Right lobe of liver (tissue), 6 donors: ENCODE results near the gene NCKAP5. TPM values are rescaled to one million over a fixed set of nuclear protein-coding genes. Genes with fewer than 3 reads are reported as not detected.

Source experiments
- ATAC-seq, 4 donors: fragments of 200-7000 bp; cut with Tn5 transposase; one replicate each; pipeline ENCODE4 v1.9.1; 2020; ENCODE audit warnings: mild to moderate bottlenecking in 4 of 4, moderate library complexity in 4 of 4
- DNase-seq, 3 donors: peaks; one replicate each; pipeline ENCODE4 v3.0.0-alpha.2; 2020
- H3K27ac ChIP-seq, 3 donors: fragments of 200-600 bp; one replicate each; pipeline ENCODE4 v1.8.0; 2022
- H3K27me3 ChIP-seq, 2 donors: fragments of 200-600 bp; one replicate each; pipeline ENCODE4 v1.8.0; 2022
- H3K36me3 ChIP-seq, 4 donors: fragments of 200-600 bp; sonication (generic) in 1 of 4; one replicate each; pipeline versions ENCODE4 v1.5.1 to v1.8.0; 2017 to 2022; ENCODE audit warnings: control low read depth in 1 of 4
- H3K4me1 ChIP-seq, 4 donors: fragments of 200-600 bp; sonication (generic) in 1 of 4; one replicate each; pipeline versions ENCODE4 v1.5.1 to v1.8.0; 2017 to 2022; ENCODE audit warnings: control low read depth in 1 of 4
- H3K4me3 ChIP-seq, 3 donors: fragments of 200-600 bp; one replicate each; pipeline ENCODE4 v1.8.0; 2022
- H3K9me3 ChIP-seq, 4 donors: fragments of 200-600 bp; sonication (generic) in 1 of 4; one replicate each; pipeline versions ENCODE4 v1.5.1 to v1.8.0; 2017 to 2022; ENCODE audit warnings: control low read depth in 1 of 4
- CTCF ChIP-seq, 4 donors: fragments of 200-600 bp in 3 of 4; fragments of 450-650 bp in 1 of 4; IDR thresholded peaks; one replicate each; pipeline versions ENCODE4 v1.5.1 to v1.8.0; 2016 to 2022; ENCODE audit warnings: antibody characterized with exemption in 4 of 4, mild to moderate bottlenecking in 2 of 4
- POLR2A ChIP-seq: fragments of 450-650 bp; IDR thresholded peaks from one replicate; pipeline ENCODE4 v1.6.1; 2017; ENCODE audit warnings: antibody characterized with exemption, mild to moderate bottlenecking
- WGBS: methylation state at CpG from one replicate; pipeline ENCODE4 v1.1.6; 2018; ENCODE audit warnings: low coverage, low lambda C conversion rate; ENCODE audit not compliant: insufficient coverage; ENCODE audit errors: missing lambda C conversion rate; 5-methylcytosine and 5-hydroxymethylcytosine counted together
- intact Hi-C, 2 donors: fragments of 100-400 bp; cut with DNase I; formaldehyde crosslinking; loops; one replicate each; pipeline versions ENCODE4 v1.11.2 to v1.14.1; 2022
- total RNA-seq, 6 experiments: library from RNA; depleted of rRNA in 2 of 6; stranded (reverse); fragments of >200 nt in 2 of 6; fragmentation: NEBNext Ultra II Directional in 3 of 6; extraction: Animal tissue kit (Norgen Biotek cat#: 25700) in 3 of 6; gene quantifications; one replicate each; pipeline versions ENCODE4 v1.1.0 to v1.2.4, GENCODE V29; 2016 to 2023
- donor health status: DM: no; HTN: yes; CAD: no.
- donor health status: DM: no; HTN: no; CAD: no.
- donor health status: DM: no; HTN: no; CAD: no.
- donor health status: DM: no; HTN: yes; CAD: no.
- donor health status: DM: no; HTN: yes; CAD: no.

NCKAP5 gene
- total RNA-seq, 6 experiments from 2014 or later = 3.6 to 11.7 (median 6.9) TPM

- no peak for TF ChIP-seq POLR2A
- TF ChIP-seq CTCF (IDR thresholded peaks at IDR 0.05) = no peak
- DNase-seq (no peak), ATAC-seq (no peak)
- H3K27me3 ChIP-seq = no peaks in the 10 kb centered on the region
- intact Hi-C loops = no loop called here
- no peaks in the 10 kb centered on the region for H3K9me3 ChIP-seq
- H3K4me1 ChIP-seq = no peaks in the 10 kb centered on the region
- no peak overlapping the region for H3K4me3 ChIP-seq
- no peaks in the 10 kb centered on the region for H3K36me3 ChIP-seq
- WGBS = 63% methylated on average over 1 of the region's 1 CpG
- no peak overlapping the region for H3K27ac ChIP-seq
Observed at GRCh38 chr2:132779206-132779721, 789.0 kb downstream of the NCKAP5 start.

GRCh38 chr2:132776287-132776686, 792.0 kb downstream of the NCKAP5 start:
- WGBS = 56% methylated on average over 3 of the region's 3 CpGs
- no peak for ATAC-seq

GRCh38 chr2:132774189-132774588, 794.1 kb downstream of the NCKAP5 start:
- WGBS = 14% methylated on average over 2 of the region's 2 CpGs
- DNase-seq = no peak
- Histone ChIP-seq H3K4me3 (no peak overlapping the region), H3K36me3 (no peaks in the 10 kb centered on the region), H3K27ac (no peak overlapping the region), H3K27me3 (no peaks in the 10 kb centered on the region), H3K4me1 (no peaks in the 10 kb centered on the region), H3K9me3 (no peaks in the 10 kb centered on the region)
- TF ChIP-seq POLR2A (no peak), CTCF (IDR thresholded peaks at IDR 0.05) (no peak)
- intact Hi-C loops = no loop called here
- peak in 1 of 4 donors; percentile 30 for ATAC-seq

More at GRCh38 chr2:132776287-132776686, 792.0 kb downstream of the NCKAP5 start:
- Histone ChIP-seq H3K27ac (no peak overlapping the region), H3K9me3 (no peaks in the 10 kb centered on the region), H3K4me1 (no peaks in the 10 kb centered on the region), H3K4me3 (no peak overlapping the region), H3K36me3 (no peaks in the 10 kb centered on the region), H3K27me3 (no peaks in the 10 kb centered on the region)
- intact Hi-C loops = no loop called here
- no peak for DNase-seq
- TF ChIP-seq POLR2A (no peak), CTCF (IDR thresholded peaks at IDR 0.05) (no peak)

- no peaks in the 10 kb centered on the region for H3K4me1 ChIP-seq
- no peak for ATAC-seq
- H3K27me3 ChIP-seq = no peaks in the 10 kb centered on the region
- DNase-seq = no peak
- no peaks in the 10 kb centered on the region for H3K36me3 ChIP-seq
- no peak overlapping the region for H3K4me3 ChIP-seq
- TF ChIP-seq CTCF (IDR thresholded peaks at IDR 0.05) (no peak), POLR2A (no peak)
- no peak overlapping the region for H3K27ac ChIP-seq
- intact Hi-C loops = no loop called here
- no peaks in the 10 kb centered on the region for H3K9me3 ChIP-seq
- WGBS = 81% methylated on average over 3 of the region's 3 CpGs
Observed at GRCh38 chr2:132773331-132773730, 794.9 kb downstream of the NCKAP5 start.

- Histone ChIP-seq H3K4me3 (no peak overlapping the region), H3K36me3 (no peaks in the 10 kb centered on the region), H3K4me1 (no peaks in the 10 kb centered on the region), H3K27ac (no peak overlapping the region), H3K27me3 (no peaks in the 10 kb centered on the region), H3K9me3 (no peaks in the 10 kb centered on the region)
- WGBS = 48% methylated on average over 2 of the region's 2 CpGs
- TF ChIP-seq POLR2A (no peak), CTCF (IDR thresholded peaks at IDR 0.05) (no peak)
- ATAC-seq = no peak
- intact Hi-C loops = no loop called here
- DNase-seq = no peak
Observed at GRCh38 chr2:132772340-132772739, 795.9 kb downstream of the NCKAP5 start.
